SK-N-SH (cell line): Measurements from ENCODE around the gene NDFIP1. TPM values are rescaled to one million over a fixed set of nuclear protein-coding genes. Genes with fewer than 3 reads are reported as not detected.
"Not testable (repeated sequence)": the region's sequence is repeated elsewhere in the genome, so short reads cannot be mapped to it uniquely, and the experiment has no call there.

Experiments used
- CTCF ChIA-PET: fragments of 300-600, 350-600 bp; formaldehyde crosslinking; extraction: SDS; loops from one replicate; lab custom pipeline; 2021; lab: Yijun Ruan, JAX
- POLR2A ChIA-PET: fragments of 350-600 bp; sonication (Branson Sonifier 250); formaldehyde crosslinking; extraction: SDS; loops from one replicate; lab custom pipeline; 2020; ENCODE audit warnings: antibody characterized with exemption, inconsistent platforms; lab: Yijun Ruan, JAX
- DNase-seq: peaks from one replicate; pipeline ENCODE4 v3.0.0; 2012
- H2AFZ ChIP-seq: fragments of 200-600 bp; sonication (generic); 2 replicates; pipeline ENCODE4 v1.8.1; 2016; ENCODE audit warnings: antibody characterized with exemption, mild to moderate bottlenecking, low read depth
- H3F3A ChIP-seq: fragments of 200-600 bp; sonication (generic); replicated peaks from 2 replicates; pipeline ENCODE3; 2016; ENCODE audit warnings: antibody characterized with exemption, mild to moderate bottlenecking; ENCODE audit not compliant: insufficient read depth
- H3K27ac ChIP-seq, 2 experiments: fragments of 200-500 bp in 1 of 2; fragments of 200-600 bp in 1 of 2; sonication (Bioruptor generic) in 1 of 2; sonication (generic), shearing (Covaris generic) in 1 of 2; 2 replicates each; pipeline versions ENCODE4 v1.5.1 to v1.6.1; 2014 to 2016; ENCODE audit warnings: low read depth in 2 of 2, inconsistent platforms in 1 of 2, low read length in 1 of 2, mild to moderate bottlenecking in 1 of 2, mixed read lengths in 1 of 2
- H3K27me3 ChIP-seq: fragments of 200-600 bp; sonication (generic), shearing (Covaris generic); 2 replicates; pipeline ENCODE4 v1.6.1; 2016; ENCODE audit warnings: mixed run types; ENCODE audit not compliant: insufficient read depth
- H3K36me3 ChIP-seq, 2 experiments: fragments of 200-500 bp in 1 of 2; fragments of 200-600 bp in 1 of 2; sonication (Bioruptor generic) in 1 of 2; sonication (generic) in 1 of 2; replicated peaks in 1 of 2; 2 replicates each; pipeline versions ENCODE3 to v1.5.1; 2014 to 2016; ENCODE audit warnings: low read length in 1 of 2, mild to moderate bottlenecking in 1 of 2; ENCODE audit not compliant: insufficient read depth in 2 of 2, control insufficient read depth in 1 of 2
- H3K4me1 ChIP-seq, 2 experiments: fragments of 200-500 bp in 1 of 2; fragments of 200-600 bp in 1 of 2; sonication (Bioruptor generic) in 1 of 2; sonication (generic), shearing (Covaris generic) in 1 of 2; 2 replicates each; pipeline versions ENCODE4 v1.5.1 to v1.6.1; 2014 to 2016; ENCODE audit warnings: low read depth in 1 of 2, low read length in 1 of 2, mixed run types in 1 of 2; ENCODE audit not compliant: insufficient read depth in 2 of 2, control insufficient read depth in 1 of 2
- H3K4me2 ChIP-seq: fragments of 200-600 bp; sonication (generic), shearing (Covaris generic); 2 replicates; pipeline ENCODE4 v1.6.1; 2017; ENCODE audit warnings: mixed run types
- H3K4me3 ChIP-seq, 2 experiments: fragments of 200-500 bp in 1 of 2; fragments of 200-600 bp in 1 of 2; sonication (Bioruptor generic) in 1 of 2; sonication (generic), shearing (Covaris generic) in 1 of 2; 2 replicates each; pipeline versions ENCODE4 v1.5.1 to v1.8.1; 2014 to 2016; ENCODE audit warnings: low read depth in 2 of 2, inconsistent platforms in 1 of 2, low read length in 1 of 2, mild to moderate bottlenecking in 1 of 2, mixed read lengths in 1 of 2, moderate library complexity in 1 of 2
- H3K79me2 ChIP-seq: fragments of 200-600 bp; sonication (generic); 2 replicates; pipeline ENCODE4 v1.8.1; 2017; ENCODE audit warnings: mild to moderate bottlenecking; ENCODE audit not compliant: insufficient read depth
- H3K9ac ChIP-seq: fragments of 200-600 bp; sonication (generic); 2 replicates; pipeline ENCODE4 v1.6.1; 2017; ENCODE audit warnings: mixed run types
- H3K9me2 ChIP-seq: fragments of 200-600 bp; sonication (generic); 2 replicates; pipeline ENCODE4 v1.6.1; 2017; ENCODE audit warnings: mixed run types
- H3K9me3 ChIP-seq: fragments of 200-600 bp; sonication (generic); 2 replicates; pipeline ENCODE4 v1.6.1; 2017; ENCODE audit warnings: mixed run types, mild to moderate bottlenecking, moderate library complexity
- H4K20me1 ChIP-seq: fragments of 200-600 bp; sonication (generic); 2 replicates; pipeline ENCODE4 v1.6.1; 2017; ENCODE audit warnings: mild to moderate bottlenecking, mixed run types; ENCODE audit not compliant: insufficient read depth
- EP300 ChIP-seq, 2 experiments: IDR thresholded peaks; 2 replicates each; pipeline versions ENCODE4 v1.4.0 to v1.6.1; 2012; ENCODE audit warnings: borderline replicate concordance in 1 of 2, low read depth in 1 of 2, low read length in 1 of 2
- EZH2phosphoT487 ChIP-seq: fragments of 200-600 bp; sonication (generic); IDR thresholded peaks from 2 replicates; pipeline ENCODE4 v1.6.1; 2017; ENCODE audit warnings: low read depth, mixed run types, mild to moderate bottlenecking, antibody characterized with exemption, moderate library complexity, borderline replicate concordance
- FOXM1 ChIP-seq: IDR thresholded peaks from 2 replicates; pipeline ENCODE4 v1.4.0; 2012; ENCODE audit warnings: low read depth, mild to moderate bottlenecking
- GABPA ChIP-seq: IDR thresholded peaks from 2 replicates; pipeline ENCODE4 v1.4.0; 2012; ENCODE audit warnings: low read depth, mild to moderate bottlenecking
- MXI1 ChIP-seq: IDR thresholded peaks from 2 replicates; pipeline ENCODE4 v1.6.1; 2012; ENCODE audit warnings: mild to moderate bottlenecking, low read depth, low read length, improper control_type of control experiment
- NFIC ChIP-seq: IDR thresholded peaks from 2 replicates; pipeline ENCODE4 v1.4.0; 2012; ENCODE audit warnings: borderline replicate concordance
- NRF1 ChIP-seq: IDR thresholded peaks from 2 replicates; pipeline ENCODE4 v1.6.1; 2012; ENCODE audit warnings: low read depth, mild to moderate bottlenecking, low read length
- POLR2AphosphoS5 ChIP-seq: IDR thresholded peaks from 2 replicates; pipeline ENCODE4 v1.6.1; 2012; ENCODE audit warnings: low read depth, low read length
- RAD21 ChIP-seq: IDR thresholded peaks from 2 replicates; pipeline ENCODE4 v1.6.1; 2012; ENCODE audit warnings: mild to moderate bottlenecking, low read length
- RCOR1 ChIP-seq: fragments of 150-350 bp; IDR thresholded peaks from 2 replicates; pipeline ENCODE4 v1.6.1; 2017; ENCODE audit warnings: antibody characterized with exemption, low read length
- RFX5 ChIP-seq: IDR thresholded peaks from 2 replicates; pipeline ENCODE4 v1.6.1; 2012; ENCODE audit warnings: mild to moderate bottlenecking, improper control_type of control experiment, low read length
- RXRA ChIP-seq: IDR thresholded peaks from 2 replicates; pipeline ENCODE4 v1.4.0; 2012; ENCODE audit warnings: low read depth, mild to moderate bottlenecking, borderline replicate concordance
- SMC3 ChIP-seq: IDR thresholded peaks from 2 replicates; pipeline ENCODE4 v1.6.1; 2012; ENCODE audit warnings: low read depth, low read length, improper control_type of control experiment
- TAF1 ChIP-seq: IDR thresholded peaks from 2 replicates; pipeline ENCODE4 v1.6.1; 2012; ENCODE audit warnings: low read depth, mild to moderate bottlenecking, low read length, moderate library complexity, borderline replicate concordance
- WGBS: methylation state at CpG from one replicate; pipeline ENCODE4 v1.1.6; 2017; ENCODE audit warnings: low lambda C conversion rate; 5-methylcytosine and 5-hydroxymethylcytosine counted together
- polyA plus RNA-seq, 3 experiments: library from polyadenylated mRNA; depleted of rRNA; stranded (reverse); fragments of >200 nt; gene quantifications; 2 replicates each; pipeline ENCODE4 v1.2.3, GENCODE V29; 2012
- TF ChIP-seq, protein P1 (sequence below): IDR thresholded peaks from 2 replicates; pipeline ENCODE4 v1.4.0; 2012; ENCODE audit warnings: low read depth, borderline replicate concordance
- TF ChIP-seq, protein P2 (sequence below): IDR thresholded peaks from 2 replicates; pipeline ENCODE4 v1.6.1; 2012; ENCODE audit warnings: mild to moderate bottlenecking, low read depth, low read length, moderate library complexity
- TF ChIP-seq, protein P3 (sequence below): IDR thresholded peaks from 2 replicates; pipeline ENCODE4; 2012
- TF ChIP-seq, protein P4 (sequence below): fragments of 150-350 bp; IDR thresholded peaks from 2 replicates; pipeline ENCODE4 v1.6.1; 2016; ENCODE audit warnings: mild to moderate bottlenecking, low read depth, low read length

NDFIP1 gene
- polyA plus RNA-seq, 1 of the 3 experiments (the other 2 are of a cell fraction) = 40.0 TPM

DNA sequence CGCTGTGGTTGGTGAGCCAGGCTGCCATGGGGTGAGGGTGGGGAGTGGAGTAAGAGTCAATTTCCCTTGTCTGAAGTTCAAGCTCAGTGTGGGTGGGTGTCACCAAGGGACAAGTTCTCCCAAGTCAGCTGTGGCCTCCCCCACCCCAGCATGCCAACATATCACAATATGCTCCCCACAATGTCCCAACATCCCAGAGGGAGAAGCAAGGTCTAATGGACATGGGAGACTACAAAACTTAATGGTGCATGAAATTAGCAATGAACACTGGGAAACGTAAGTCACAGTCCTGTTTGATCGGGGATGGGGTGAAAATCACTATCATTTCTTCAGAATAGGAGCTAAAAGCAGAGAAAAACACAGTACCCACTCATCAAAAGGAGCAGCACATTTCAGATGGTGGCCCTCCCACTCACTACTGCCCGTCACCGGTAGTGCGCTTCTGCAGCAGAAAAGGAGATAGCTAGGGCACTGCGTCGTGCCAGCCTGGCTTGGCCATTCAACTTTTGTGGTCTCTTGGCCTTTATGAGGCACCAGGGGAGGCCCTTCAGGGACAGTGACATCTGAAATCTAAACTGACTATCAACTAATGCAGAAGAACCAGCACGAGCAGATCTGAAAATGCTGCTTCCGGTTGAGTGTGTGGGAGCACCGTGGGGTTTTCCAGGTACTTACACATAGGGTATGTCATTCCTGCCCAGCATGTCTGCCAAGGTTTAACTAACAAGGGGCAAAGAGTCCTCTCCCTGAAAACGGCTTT, 20.5 kb upstream of the NDFIP1 start:
- WGBS = 79% methylated on average over 12 of the region's 12 CpGs
- CTCF ChIA-PET = no interaction called here

DNA sequence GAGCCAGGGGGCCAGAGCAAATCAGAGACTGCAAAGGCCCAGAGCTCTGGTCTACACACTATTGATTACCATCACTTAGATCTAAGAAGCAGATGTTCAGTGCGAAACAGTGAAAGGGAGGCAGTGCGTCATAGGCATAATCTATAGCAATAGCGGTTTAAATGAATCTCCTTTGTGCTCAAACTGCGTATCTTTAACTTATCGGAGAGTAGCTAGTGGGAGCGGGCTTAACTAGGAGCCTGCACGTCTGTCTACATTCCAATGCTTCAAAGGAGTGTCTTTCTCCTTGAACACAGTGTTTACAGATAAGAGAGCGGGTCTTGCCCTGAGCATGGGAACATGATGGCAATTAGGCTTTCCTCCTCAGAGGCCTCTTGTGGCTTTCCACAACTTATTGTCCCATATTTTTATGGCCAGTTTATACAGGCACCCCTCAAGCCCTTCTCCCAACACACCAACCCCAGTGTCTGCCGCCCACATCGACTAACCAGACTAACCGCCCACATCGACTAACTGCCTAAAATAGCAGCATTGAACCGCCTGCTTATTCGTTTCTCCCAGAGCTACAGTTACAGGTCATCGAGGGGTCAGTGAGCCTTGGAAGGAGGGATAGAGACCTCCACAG, 19.6 kb upstream of the NDFIP1 start:
- H3K36me3 ChIP-seq, H3K4me1 ChIP-seq, H3K27ac ChIP-seq, H3K9me2 ChIP-seq, POLR2A ChIA-PET, H3K9me3 ChIP-seq, H3K27me3 ChIP-seq, H3K4me2 ChIP-seq, H3K9ac ChIP-seq, H3K4me3 ChIP-seq, H3F3A ChIP-seq, H2AFZ ChIP-seq, DNase-seq, H4K20me1 ChIP-seq, H3K79me2 ChIP-seq: not testable (repeated sequence)
- WGBS = 88% methylated on average over 15 of the region's 15 CpGs
- CTCF ChIA-PET = interaction anchor here (1.1 kb wide), 1 partner anchor 19 kb away, joined by 3 read pairs; the partner anchor contains the start of gene NDFIP1

More for the DNA sequence above, 20.5 kb upstream of the NDFIP1 start:
- DNase-seq = no peak
- Histone ChIP-seq H3K4me2 (no peak overlapping the region), H4K20me1 (no peaks in the 10 kb centered on the region), H3K9me2 (no peaks in the 10 kb centered on the region), H3K27ac (no peak overlapping the region), H3K79me2 (no peaks in the 10 kb centered on the region), H2AFZ (no peak overlapping the region), H3K9ac (no peak overlapping the region), H3K36me3 (no peaks in the 10 kb centered on the region), H3F3A (no peaks in the 10 kb centered on the region), H3K4me1 (no peaks in the 10 kb centered on the region), H3K9me3 (no peaks in the 10 kb centered on the region), H3K27me3 (no peaks in the 10 kb centered on the region), H3K4me3 (no peak overlapping the region)
- POLR2A ChIA-PET = no interaction called here
- TF ChIP-seq MXI1 (no peak), NFIC (no peak), SMC3 (no peak), RAD21 (no peak), NRF1 (no peak), FOXM1 (no peak), RXRA (no peak), TAF1 (no peak), RCOR1 (no peak), RFX5 (no peak), GABPA (no peak), EZH2phosphoT487 (no peak), EP300 (IDR thresholded peaks at IDR 0.05; ENCODE audit: borderline replicate concordance in 1 of 2, low read depth in 1 of 2, low read length in 1 of 2) (no peak), POLR2AphosphoS5 (no peak)
- TF ChIP-seq, protein P1, sequence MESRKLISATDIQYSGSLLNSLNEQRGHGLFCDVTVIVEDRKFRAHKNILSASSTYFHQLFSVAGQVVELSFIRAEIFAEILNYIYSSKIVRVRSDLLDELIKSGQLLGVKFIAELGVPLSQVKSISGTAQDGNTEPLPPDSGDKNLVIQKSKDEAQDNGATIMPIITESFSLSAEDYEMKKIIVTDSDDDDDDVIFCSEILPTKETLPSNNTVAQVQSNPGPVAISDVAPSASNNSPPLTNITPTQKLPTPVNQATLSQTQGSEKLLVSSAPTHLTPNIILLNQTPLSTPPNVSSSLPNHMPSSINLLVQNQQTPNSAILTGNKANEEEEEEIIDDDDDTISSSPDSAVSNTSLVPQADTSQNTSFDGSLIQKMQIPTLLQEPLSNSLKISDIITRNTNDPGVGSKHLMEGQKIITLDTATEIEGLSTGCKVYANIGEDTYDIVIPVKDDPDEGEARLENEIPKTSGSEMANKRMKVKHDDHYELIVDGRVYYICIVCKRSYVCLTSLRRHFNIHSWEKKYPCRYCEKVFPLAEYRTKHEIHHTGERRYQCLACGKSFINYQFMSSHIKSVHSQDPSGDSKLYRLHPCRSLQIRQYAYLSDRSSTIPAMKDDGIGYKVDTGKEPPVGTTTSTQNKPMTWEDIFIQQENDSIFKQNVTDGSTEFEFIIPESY = no peak
- TF ChIP-seq, protein P2, sequence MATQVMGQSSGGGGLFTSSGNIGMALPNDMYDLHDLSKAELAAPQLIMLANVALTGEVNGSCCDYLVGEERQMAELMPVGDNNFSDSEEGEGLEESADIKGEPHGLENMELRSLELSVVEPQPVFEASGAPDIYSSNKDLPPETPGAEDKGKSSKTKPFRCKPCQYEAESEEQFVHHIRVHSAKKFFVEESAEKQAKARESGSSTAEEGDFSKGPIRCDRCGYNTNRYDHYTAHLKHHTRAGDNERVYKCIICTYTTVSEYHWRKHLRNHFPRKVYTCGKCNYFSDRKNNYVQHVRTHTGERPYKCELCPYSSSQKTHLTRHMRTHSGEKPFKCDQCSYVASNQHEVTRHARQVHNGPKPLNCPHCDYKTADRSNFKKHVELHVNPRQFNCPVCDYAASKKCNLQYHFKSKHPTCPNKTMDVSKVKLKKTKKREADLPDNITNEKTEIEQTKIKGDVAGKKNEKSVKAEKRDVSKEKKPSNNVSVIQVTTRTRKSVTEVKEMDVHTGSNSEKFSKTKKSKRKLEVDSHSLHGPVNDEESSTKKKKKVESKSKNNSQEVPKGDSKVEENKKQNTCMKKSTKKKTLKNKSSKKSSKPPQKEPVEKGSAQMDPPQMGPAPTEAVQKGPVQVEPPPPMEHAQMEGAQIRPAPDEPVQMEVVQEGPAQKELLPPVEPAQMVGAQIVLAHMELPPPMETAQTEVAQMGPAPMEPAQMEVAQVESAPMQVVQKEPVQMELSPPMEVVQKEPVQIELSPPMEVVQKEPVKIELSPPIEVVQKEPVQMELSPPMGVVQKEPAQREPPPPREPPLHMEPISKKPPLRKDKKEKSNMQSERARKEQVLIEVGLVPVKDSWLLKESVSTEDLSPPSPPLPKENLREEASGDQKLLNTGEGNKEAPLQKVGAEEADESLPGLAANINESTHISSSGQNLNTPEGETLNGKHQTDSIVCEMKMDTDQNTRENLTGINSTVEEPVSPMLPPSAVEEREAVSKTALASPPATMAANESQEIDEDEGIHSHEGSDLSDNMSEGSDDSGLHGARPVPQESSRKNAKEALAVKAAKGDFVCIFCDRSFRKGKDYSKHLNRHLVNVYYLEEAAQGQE = no peak
- TF ChIP-seq, protein P3, sequence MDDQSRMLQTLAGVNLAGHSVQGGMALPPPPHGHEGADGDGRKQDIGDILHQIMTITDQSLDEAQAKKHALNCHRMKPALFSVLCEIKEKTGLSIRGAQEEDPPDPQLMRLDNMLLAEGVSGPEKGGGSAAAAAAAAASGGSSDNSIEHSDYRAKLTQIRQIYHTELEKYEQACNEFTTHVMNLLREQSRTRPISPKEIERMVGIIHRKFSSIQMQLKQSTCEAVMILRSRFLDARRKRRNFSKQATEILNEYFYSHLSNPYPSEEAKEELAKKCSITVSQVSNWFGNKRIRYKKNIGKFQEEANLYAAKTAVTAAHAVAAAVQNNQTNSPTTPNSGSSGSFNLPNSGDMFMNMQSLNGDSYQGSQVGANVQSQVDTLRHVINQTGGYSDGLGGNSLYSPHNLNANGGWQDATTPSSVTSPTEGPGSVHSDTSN = no peak
- TF ChIP-seq, protein P4, sequence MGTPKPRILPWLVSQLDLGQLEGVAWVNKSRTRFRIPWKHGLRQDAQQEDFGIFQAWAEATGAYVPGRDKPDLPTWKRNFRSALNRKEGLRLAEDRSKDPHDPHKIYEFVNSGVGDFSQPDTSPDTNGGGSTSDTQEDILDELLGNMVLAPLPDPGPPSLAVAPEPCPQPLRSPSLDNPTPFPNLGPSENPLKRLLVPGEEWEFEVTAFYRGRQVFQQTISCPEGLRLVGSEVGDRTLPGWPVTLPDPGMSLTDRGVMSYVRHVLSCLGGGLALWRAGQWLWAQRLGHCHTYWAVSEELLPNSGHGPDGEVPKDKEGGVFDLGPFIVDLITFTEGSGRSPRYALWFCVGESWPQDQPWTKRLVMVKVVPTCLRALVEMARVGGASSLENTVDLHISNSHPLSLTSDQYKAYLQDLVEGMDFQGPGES = no peak
